ENCODE measurements around the gene PTGES3L.

PTGES3L gene

GRCh38 chr17:43020789-43021740, 41.2 kb upstream of the PTGES3L start:
- peak overlapping the region; percentile 84 to 100 (median 97) for H3K4me3 ChIP-seq (ENCODE audit: low read depth in 1 of 5, low read length in 5 of 5)
- H3K27ac ChIP-seq (ENCODE audit: low read depth, low read length) = peak overlapping the region; percentile 89
- H3K9ac ChIP-seq (ENCODE audit: low read length in 5 of 5) = peak overlapping the region; percentile 38 to 91 (median 88)
- H3K9me3 ChIP-seq (ENCODE audit: control insufficient read depth in 5 of 5, low read length in 5 of 5) = no peaks in the 10 kb centered on the region
- H3K27me3 ChIP-seq (ENCODE audit: control insufficient read depth in 5 of 5, insufficient read depth in 4 of 5, low read length in 5 of 5) = no peaks in the 10 kb centered on the region
- peaks cover 0 to 26% (median 18%) of the 10 kb centered on the region in 5 donors for H3K36me3 ChIP-seq (ENCODE audit: control insufficient read depth in 5 of 5, insufficient read depth in 5 of 5, low read length in 5 of 5)
- H3K4me1 ChIP-seq (ENCODE audit: control insufficient read depth in 5 of 5, insufficient read depth in 5 of 5, low read length in 5 of 5) = peaks cover 9 to 65% (median 53%) of the 10 kb centered on the region in 5 donors

GRCh38 chr17:43020030-43020621, 40.2 kb upstream of the PTGES3L start:
- H3K9ac ChIP-seq (ENCODE audit: low read length in 5 of 5) = peak overlapping the region in 4 of 5 donors; percentile 1 to 70 (median 46)
- H3K36me3 ChIP-seq (ENCODE audit: control insufficient read depth in 5 of 5, insufficient read depth in 5 of 5, low read length in 5 of 5) = peaks cover 0 to 36% (median 26%) of the 10 kb centered on the region in 5 donors
- H3K4me1 ChIP-seq (ENCODE audit: control insufficient read depth in 5 of 5, insufficient read depth in 5 of 5, low read length in 5 of 5) = peaks cover 14 to 72% (median 59%) of the 10 kb centered on the region in 5 donors
- H3K4me3 ChIP-seq (ENCODE audit: low read depth in 1 of 5, low read length in 5 of 5) = peak overlapping the region; percentile 17 to 99 (median 86)
- H3K27me3 ChIP-seq (ENCODE audit: control insufficient read depth in 5 of 5, insufficient read depth in 4 of 5, low read length in 5 of 5) = no peaks in the 10 kb centered on the region
- no peaks in the 10 kb centered on the region for H3K9me3 ChIP-seq (ENCODE audit: control insufficient read depth in 5 of 5, low read length in 5 of 5)
- H3K27ac ChIP-seq (ENCODE audit: low read depth, low read length) = peak overlapping the region; percentile 89

GRCh38 chr17:43019418-43019817, 39.5 kb upstream of the PTGES3L start:
- Histone ChIP-seq H3K36me3 (ENCODE audit: control insufficient read depth in 5 of 5, insufficient read depth in 5 of 5, low read length in 5 of 5) (peaks cover 0 to 43% (median 33%) of the 10 kb centered on the region in 5 donors), H3K4me1 (ENCODE audit: control insufficient read depth in 5 of 5, insufficient read depth in 5 of 5, low read length in 5 of 5) (peaks cover 18 to 73% (median 62%) of the 10 kb centered on the region in 5 donors), H3K4me3 (ENCODE audit: low read depth in 1 of 5, low read length in 5 of 5) (peak overlapping the region; percentile 17 to 99 (median 86)), H3K9ac (ENCODE audit: low read length in 5 of 5) (peak overlapping the region in 4 of 5 donors; percentile 1 to 70 (median 46)), H3K27ac (ENCODE audit: low read depth, low read length) (peak overlapping the region; percentile 89), H3K9me3 (ENCODE audit: control insufficient read depth in 5 of 5, low read length in 5 of 5) (no peaks in the 10 kb centered on the region), H3K27me3 (ENCODE audit: control insufficient read depth in 5 of 5, insufficient read depth in 4 of 5, low read length in 5 of 5) (no peaks in the 10 kb centered on the region)

- peak overlapping the region; percentile 89 for H3K27ac ChIP-seq (ENCODE audit: low read depth, low read length)
- H3K4me1 ChIP-seq (ENCODE audit: control insufficient read depth in 5 of 5, insufficient read depth in 5 of 5, low read length in 5 of 5) = peaks cover 19 to 74% (median 62%) of the 10 kb centered on the region in 5 donors
- peak overlapping the region in 1 of 5 donors; percentile 97 for H3K4me3 ChIP-seq (ENCODE audit: low read depth in 1 of 5, low read length in 5 of 5)
- H3K36me3 ChIP-seq (ENCODE audit: control insufficient read depth in 5 of 5, insufficient read depth in 5 of 5, low read length in 5 of 5) = peaks cover 0 to 47% (median 37%) of the 10 kb centered on the region in 5 donors
- no peaks in the 10 kb centered on the region for H3K9me3 ChIP-seq (ENCODE audit: control insufficient read depth in 5 of 5, low read length in 5 of 5)
- no peaks in the 10 kb centered on the region for H3K27me3 ChIP-seq (ENCODE audit: control insufficient read depth in 5 of 5, insufficient read depth in 4 of 5, low read length in 5 of 5)
- no peak overlapping the region for H3K9ac ChIP-seq (ENCODE audit: low read length in 5 of 5)
Measured at GRCh38 chr17:43018932-43019331, 39.1 kb upstream of the PTGES3L start.

- H3K9me3 ChIP-seq (ENCODE audit: control insufficient read depth in 5 of 5, low read length in 5 of 5) = no peaks in the 10 kb centered on the region
- peaks cover 0 to 54% (median 44%) of the 10 kb centered on the region in 5 donors for H3K36me3 ChIP-seq (ENCODE audit: control insufficient read depth in 5 of 5, insufficient read depth in 5 of 5, low read length in 5 of 5)
- H3K9ac ChIP-seq (ENCODE audit: low read length in 5 of 5) = peak overlapping the region in 1 of 5 donors; percentile 26
- peaks cover 25 to 81% (median 69%) of the 10 kb centered on the region in 5 donors for H3K4me1 ChIP-seq (ENCODE audit: control insufficient read depth in 5 of 5, insufficient read depth in 5 of 5, low read length in 5 of 5)
- H3K27me3 ChIP-seq (ENCODE audit: control insufficient read depth in 5 of 5, insufficient read depth in 4 of 5, low read length in 5 of 5) = no peaks in the 10 kb centered on the region
- peak overlapping the region; percentile 89 for H3K27ac ChIP-seq (ENCODE audit: low read depth, low read length)
- no peak overlapping the region for H3K4me3 ChIP-seq (ENCODE audit: low read depth in 1 of 5, low read length in 5 of 5)
Measured at GRCh38 chr17:43018008-43018853, 38.4 kb upstream of the PTGES3L start.

GRCh38 chr17:43016216-43016615, 36.3 kb upstream of the PTGES3L start:
- peaks cover 28 to 84% (median 80%) of the 10 kb centered on the region in 5 donors for H3K4me1 ChIP-seq (ENCODE audit: control insufficient read depth in 5 of 5, insufficient read depth in 5 of 5, low read length in 5 of 5)
- no peaks in the 10 kb centered on the region for H3K9me3 ChIP-seq (ENCODE audit: control insufficient read depth in 5 of 5, low read length in 5 of 5)
- peak overlapping the region in 2 of 5 donors; percentile 6 to 28 for H3K4me3 ChIP-seq (ENCODE audit: low read depth in 1 of 5, low read length in 5 of 5)
- peak overlapping the region; percentile 69 for H3K27ac ChIP-seq (ENCODE audit: low read depth, low read length)
- peaks cover 0 to 62% (median 52%) of the 10 kb centered on the region in 5 donors for H3K36me3 ChIP-seq (ENCODE audit: control insufficient read depth in 5 of 5, insufficient read depth in 5 of 5, low read length in 5 of 5)
- peak overlapping the region in 2 of 5 donors; percentile 6 to 64 for H3K9ac ChIP-seq (ENCODE audit: low read length in 5 of 5)
- H3K27me3 ChIP-seq (ENCODE audit: control insufficient read depth in 5 of 5, insufficient read depth in 4 of 5, low read length in 5 of 5) = no peaks in the 10 kb centered on the region

GRCh38 chr17:43015579-43015978, 35.7 kb upstream of the PTGES3L start:
- peak overlapping the region; percentile 69 for H3K27ac ChIP-seq (ENCODE audit: low read depth, low read length)
- H3K9ac ChIP-seq (ENCODE audit: low read length in 5 of 5) = peak overlapping the region in 2 of 5 donors; percentile 49 to 64
- no peaks in the 10 kb centered on the region for H3K9me3 ChIP-seq (ENCODE audit: control insufficient read depth in 5 of 5, low read length in 5 of 5)
- H3K27me3 ChIP-seq (ENCODE audit: control insufficient read depth in 5 of 5, insufficient read depth in 4 of 5, low read length in 5 of 5) = no peaks in the 10 kb centered on the region
- H3K36me3 ChIP-seq (ENCODE audit: control insufficient read depth in 5 of 5, insufficient read depth in 5 of 5, low read length in 5 of 5) = peaks cover 0 to 62% (median 52%) of the 10 kb centered on the region in 5 donors
- peaks cover 28 to 83% (median 75%) of the 10 kb centered on the region in 5 donors for H3K4me1 ChIP-seq (ENCODE audit: control insufficient read depth in 5 of 5, insufficient read depth in 5 of 5, low read length in 5 of 5)
- H3K4me3 ChIP-seq (ENCODE audit: low read depth in 1 of 5, low read length in 5 of 5) = no peak overlapping the region

- Histone ChIP-seq H3K4me3 (ENCODE audit: low read depth in 1 of 5, low read length in 5 of 5) (no peak overlapping the region), H3K9me3 (ENCODE audit: control insufficient read depth in 5 of 5, low read length in 5 of 5) (no peaks in the 10 kb centered on the region), H3K36me3 (ENCODE audit: control insufficient read depth in 5 of 5, insufficient read depth in 5 of 5, low read length in 5 of 5) (peaks cover 0 to 62% (median 52%) of the 10 kb centered on the region in 5 donors), H3K27ac (ENCODE audit: low read depth, low read length) (peak overlapping the region; percentile 69), H3K27me3 (ENCODE audit: control insufficient read depth in 5 of 5, insufficient read depth in 4 of 5, low read length in 5 of 5) (no peaks in the 10 kb centered on the region), H3K9ac (ENCODE audit: low read length in 5 of 5) (peak overlapping the region in 2 of 5 donors; percentile 49 to 64), H3K4me1 (ENCODE audit: control insufficient read depth in 5 of 5, insufficient read depth in 5 of 5, low read length in 5 of 5) (peaks cover 26 to 81% (median 68%) of the 10 kb centered on the region in 5 donors)
Measured at GRCh38 chr17:43014649-43015542, 35.0 kb upstream of the PTGES3L start.
